Tibial artery (tissue), 4 donors: ENCODE measurements around the gene ISOC1.

Experiments
- DNase-seq, 2 donors: peaks; one replicate each; pipeline ENCODE4 v3.0.0-alpha.2; 2019
- H3K27ac ChIP-seq, 2 donors: fragments of 200-600 bp; sonication (generic) in 1 of 2; 1 replicate in 1 of 2; 2 replicates in 1 of 2; pipeline ENCODE4 v1.5.1; 2018 to 2019; ENCODE audit warnings: mild to moderate bottlenecking in 1 of 2
- H3K27me3 ChIP-seq, 2 donors: fragments of 200-600 bp; sonication (generic) in 1 of 2; one replicate each; pipeline versions ENCODE4 v1.5.1 to v1.6.0; 2016 to 2019
- H3K36me3 ChIP-seq, 3 donors: fragments of 200-600 bp; sonication (generic) in 2 of 3; one replicate each; pipeline ENCODE4 v1.5.1; 2016 to 2019; ENCODE audit warnings: mild to moderate bottlenecking in 2 of 3
- H3K4me1 ChIP-seq, 4 donors: fragments of 200-600 bp; sonication (generic) in 2 of 4; 1 replicate in 3 of 4; 2 replicates in 1 of 4; pipeline ENCODE4 v1.5.1; 2016 to 2019
- H3K4me3 ChIP-seq, 2 donors: fragments of 200-600 bp; sonication (generic) in 1 of 2; 1 replicate in 1 of 2; 2 replicates in 1 of 2; pipeline ENCODE4 v1.5.1; 2018 to 2019; ENCODE audit warnings: mild to moderate bottlenecking in 2 of 2
- H3K9me3 ChIP-seq, 3 donors: fragments of 200-600 bp; sonication (generic) in 1 of 3; one replicate each; pipeline ENCODE4 v1.5.1; 2016 to 2019
- CTCF ChIP-seq, 2 experiments: fragments of 200-600 bp in 1 of 2; fragments of 450-650 bp in 1 of 2; IDR thresholded peaks; one replicate each; pipeline ENCODE4 v1.5.1; 2017 to 2019; ENCODE audit warnings: antibody characterized with exemption in 2 of 2, mild to moderate bottlenecking in 1 of 2, moderate library complexity in 1 of 2
- intact Hi-C: fragments of 100-400 bp; cut with DNase I; formaldehyde crosslinking; loops from one replicate; pipeline ENCODE4 v1.15.0; 2023; ENCODE audit warnings: low total_unique reads

Gene ISOC1

GRCh38 chr5:129078660-129079059 lies 15.9 kb upstream of the ISOC1 start:
- no peak for DNase-seq
- no peak for TF ChIP-seq CTCF (IDR thresholded peaks at IDR 0.05)
- H3K4me1 ChIP-seq: peaks cover 0 to 22% (median 2%) of the 10 kb centered on the region in 4 donors
- no peak overlapping the region for H3K4me3 ChIP-seq
- no peaks in the 10 kb centered on the region for H3K27me3 ChIP-seq
- no peaks in the 10 kb centered on the region for H3K36me3 ChIP-seq
- H3K27ac ChIP-seq: no peak overlapping the region
- intact Hi-C loops: no loop called here
- H3K9me3 ChIP-seq: no peaks in the 10 kb centered on the region

- no peak for DNase-seq
- intact Hi-C loops: no loop called here
These were observed 15.1 kb upstream of the ISOC1 start for GRCh38 chr5:129079496-129079895.

GRCh38 chr5:129080766-129081165 lies 13.8 kb upstream of the ISOC1 start:
- no peak for DNase-seq
- no peak overlapping the region for H3K4me3 ChIP-seq
- no peak overlapping the region for H3K27ac ChIP-seq
- no peak for TF ChIP-seq CTCF (IDR thresholded peaks at IDR 0.05)
- no peaks in the 10 kb centered on the region for H3K27me3 ChIP-seq
- peaks cover 0 to 22% (median 2%) of the 10 kb centered on the region in 4 donors for H3K4me1 ChIP-seq
- no peaks in the 10 kb centered on the region for H3K36me3 ChIP-seq
- intact Hi-C loops: no loop called here
- no peaks in the 10 kb centered on the region for H3K9me3 ChIP-seq

More at GRCh38 chr5:129079496-129079895, 15.1 kb upstream of the ISOC1 start:
- Histone ChIP-seq H3K9me3 (no peaks in the 10 kb centered on the region), H3K4me1 (peaks cover 0 to 22% (median 2%) of the 10 kb centered on the region in 4 donors), H3K36me3 (no peaks in the 10 kb centered on the region), H3K4me3 (no peak overlapping the region), H3K27ac (no peak overlapping the region), H3K27me3 (no peaks in the 10 kb centered on the region)
- no peak for TF ChIP-seq CTCF (IDR thresholded peaks at IDR 0.05)

- Histone ChIP-seq H3K27me3 (no peaks in the 10 kb centered on the region), H3K27ac (no peak overlapping the region), H3K4me1 (peaks cover 0 to 13% (median 2%) of the 10 kb centered on the region in 4 donors), H3K9me3 (no peaks in the 10 kb centered on the region), H3K36me3 (no peaks in the 10 kb centered on the region), H3K4me3 (no peak overlapping the region)
- TF ChIP-seq CTCF (IDR thresholded peaks at IDR 0.05): no peak
- no peak for DNase-seq
- intact Hi-C loops: no loop called here
These were observed 12.1 kb upstream of the ISOC1 start for GRCh38 chr5:129082225-129083136.

GRCh38 chr5:129094924-129095899 lies 663 bp downstream of the ISOC1 start:
- peak overlapping the region; percentile 70 to 94 for H3K4me3 ChIP-seq
- peaks cover 0 to 12% (median 3%) of the 10 kb centered on the region in 4 donors for H3K4me1 ChIP-seq
- no peak for TF ChIP-seq CTCF (IDR thresholded peaks at IDR 0.05)
- peak; percentile 36 to 77 for DNase-seq
- no peaks in the 10 kb centered on the region for H3K9me3 ChIP-seq
- H3K27me3 ChIP-seq: no peaks in the 10 kb centered on the region
- intact Hi-C loops: no loop called here
- H3K36me3 ChIP-seq: no peaks in the 10 kb centered on the region
- H3K27ac ChIP-seq: peak overlapping the region; percentile 70 to 80
